Testis (tissue), 3 donors: Measurements from ENCODE around the gene PAX7. TPM values are rescaled to one million over a fixed set of nuclear protein-coding genes. Genes with fewer than 3 reads are reported as not detected.

ENCODE experiments used
- DNase-seq: peaks from one replicate; pipeline ENCODE4 v3.0.0-alpha.2; 2019
- H3K27ac ChIP-seq, 2 donors: fragments of 200-600 bp; sonication (generic); one replicate each; pipeline ENCODE4 v1.5.1; 2019
- H3K27me3 ChIP-seq: fragments of 200-600 bp; sonication (generic); one replicate; pipeline ENCODE4 v1.5.1; 2019
- H3K36me3 ChIP-seq: fragments of 200-600 bp; sonication (generic); one replicate; pipeline ENCODE4 v1.5.1; 2017; ENCODE audit warnings: low read depth; ENCODE audit errors: missing control alignments
- H3K4me1 ChIP-seq: fragments of 200-600 bp; sonication (generic); one replicate; pipeline ENCODE4 v1.5.1; 2019
- H3K4me3 ChIP-seq, 2 donors: fragments of 200-600 bp; sonication (generic); one replicate each; pipeline ENCODE4 v1.5.1; 2017 to 2019
- H3K9me3 ChIP-seq: fragments of 200-600 bp; sonication (generic); one replicate; pipeline ENCODE4 v1.5.1; 2017
- POLR2A ChIP-seq: fragments of 450-650 bp; IDR thresholded peaks from one replicate; pipeline ENCODE4 v1.6.1; 2017; ENCODE audit warnings: antibody characterized with exemption, mild to moderate bottlenecking, moderate library complexity
- WGBS, 2 donors: methylation state at CpG; one replicate each; pipeline ENCODE4 v1.1.5; 2018; 5-methylcytosine and 5-hydroxymethylcytosine counted together
- intact Hi-C: fragments of 100-400 bp; cut with DNase I; formaldehyde crosslinking; loops from one replicate; pipeline ENCODE4 v1.15.1; 2023; ENCODE audit warnings: low total_unique reads
- polyA plus RNA-seq: library from polyadenylated mRNA; stranded (reverse); fragments of 350-450 nt; fragmentation: Illumina TruSeq; extraction: RNeasy Lipid Tissue Mini Kit (QIAGEN cat#74804); gene quantifications from one replicate; pipeline ENCODE4 v1.2.3, GENCODE V29; 2014; ENCODE audit warnings: low read depth, low replicate concordance; ENCODE audit not compliant: insufficient read depth
- total RNA-seq, 2 donors: library from RNA; depleted of rRNA; stranded (reverse); fragments of >200 nt; gene quantifications; one replicate each; pipeline ENCODE4 v1.2.3, GENCODE V29; 2016
- TF ChIP-seq, protein P1 (sequence below), 3 experiments: fragments of 450-650 bp in 2 of 3; fragments of 200-600 bp in 1 of 3; sonication (generic) in 1 of 3; IDR thresholded peaks; one replicate each; pipeline ENCODE4 v1.5.1; 2016 to 2019; ENCODE audit warnings: antibody characterized with exemption in 3 of 3, mild to moderate bottlenecking in 2 of 3, moderate library complexity in 1 of 3

The PAX7 gene
- total and polyA plus RNA-seq, 3 donors from 2014 or later = 0.16 to 0.37 (median 0.18) TPM

DNA sequence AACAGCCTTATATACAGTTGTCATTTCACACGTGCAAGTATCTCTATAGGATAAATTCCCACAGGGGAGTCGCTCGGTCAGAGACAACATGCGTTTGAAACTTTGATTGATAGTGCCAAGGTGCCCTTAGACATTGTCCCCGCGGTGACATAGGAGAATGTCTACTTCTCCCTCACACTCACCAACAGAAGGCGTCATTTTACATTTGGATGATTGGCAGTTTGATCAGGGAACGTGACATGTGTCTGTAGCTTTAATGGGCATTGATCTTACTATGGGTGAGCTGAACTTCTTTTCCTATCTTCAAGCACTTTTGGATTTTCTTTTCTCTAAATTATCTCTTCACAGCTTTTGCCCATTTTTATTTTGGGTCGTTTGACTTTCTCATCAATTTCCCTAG is 42.6 kb upstream of the PAX7 start:
- peaks cover 8% of the 10 kb centered on the region for H3K4me1 ChIP-seq
- H3K4me3 ChIP-seq = no peak overlapping the region
- no peaks in the 10 kb centered on the region for H3K36me3 ChIP-seq
- intact Hi-C loops = no loop called here
- DNase-seq = no peak
- no peaks in the 10 kb centered on the region for H3K27me3 ChIP-seq
- H3K9me3 ChIP-seq = no peaks in the 10 kb centered on the region
- 58 to 64% methylated on average over 9 of the region's 9 CpGs for WGBS, 2 donors
- no peak overlapping the region for H3K27ac ChIP-seq
- TF ChIP-seq, protein P1, sequence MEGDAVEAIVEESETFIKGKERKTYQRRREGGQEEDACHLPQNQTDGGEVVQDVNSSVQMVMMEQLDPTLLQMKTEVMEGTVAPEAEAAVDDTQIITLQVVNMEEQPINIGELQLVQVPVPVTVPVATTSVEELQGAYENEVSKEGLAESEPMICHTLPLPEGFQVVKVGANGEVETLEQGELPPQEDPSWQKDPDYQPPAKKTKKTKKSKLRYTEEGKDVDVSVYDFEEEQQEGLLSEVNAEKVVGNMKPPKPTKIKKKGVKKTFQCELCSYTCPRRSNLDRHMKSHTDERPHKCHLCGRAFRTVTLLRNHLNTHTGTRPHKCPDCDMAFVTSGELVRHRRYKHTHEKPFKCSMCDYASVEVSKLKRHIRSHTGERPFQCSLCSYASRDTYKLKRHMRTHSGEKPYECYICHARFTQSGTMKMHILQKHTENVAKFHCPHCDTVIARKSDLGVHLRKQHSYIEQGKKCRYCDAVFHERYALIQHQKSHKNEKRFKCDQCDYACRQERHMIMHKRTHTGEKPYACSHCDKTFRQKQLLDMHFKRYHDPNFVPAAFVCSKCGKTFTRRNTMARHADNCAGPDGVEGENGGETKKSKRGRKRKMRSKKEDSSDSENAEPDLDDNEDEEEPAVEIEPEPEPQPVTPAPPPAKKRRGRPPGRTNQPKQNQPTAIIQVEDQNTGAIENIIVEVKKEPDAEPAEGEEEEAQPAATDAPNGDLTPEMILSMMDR (IDR thresholded peaks at IDR 0.05) = no peak
- TF ChIP-seq POLR2A = no peak

DNA sequence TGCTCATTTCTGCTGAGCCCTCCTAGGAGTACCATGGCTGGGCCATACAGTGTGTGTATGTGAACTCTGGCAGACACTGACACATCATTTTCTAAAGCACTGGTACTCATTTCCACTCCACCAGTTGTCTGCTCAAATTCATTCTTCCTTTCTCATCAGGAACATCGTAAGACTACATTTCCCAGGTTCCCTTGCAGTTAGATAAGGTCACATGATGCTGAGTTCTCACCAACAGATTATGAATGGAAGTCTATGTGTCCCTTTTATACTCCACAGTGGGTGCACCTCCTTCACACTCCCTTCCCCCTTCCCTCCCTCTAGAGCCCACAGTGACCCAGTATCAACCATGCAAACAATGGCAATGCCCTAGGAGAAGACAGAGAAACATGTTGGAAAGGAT is 38.3 kb upstream of the PAX7 start:
- DNase-seq = no peak
- Histone ChIP-seq H3K27ac (no peak overlapping the region), H3K4me1 (no peaks in the 10 kb centered on the region), H3K27me3 (no peaks in the 10 kb centered on the region), H3K36me3 (no peaks in the 10 kb centered on the region), H3K4me3 (no peak overlapping the region), H3K9me3 (no peaks in the 10 kb centered on the region)
- TF ChIP-seq POLR2A = no peak
- TF ChIP-seq, protein P1 (IDR thresholded peaks at IDR 0.05) = no peak
- WGBS, 2 donors = 79 to 93% methylated on average over 1 of the region's 1 CpG
- intact Hi-C loops = no loop called here

DNA sequence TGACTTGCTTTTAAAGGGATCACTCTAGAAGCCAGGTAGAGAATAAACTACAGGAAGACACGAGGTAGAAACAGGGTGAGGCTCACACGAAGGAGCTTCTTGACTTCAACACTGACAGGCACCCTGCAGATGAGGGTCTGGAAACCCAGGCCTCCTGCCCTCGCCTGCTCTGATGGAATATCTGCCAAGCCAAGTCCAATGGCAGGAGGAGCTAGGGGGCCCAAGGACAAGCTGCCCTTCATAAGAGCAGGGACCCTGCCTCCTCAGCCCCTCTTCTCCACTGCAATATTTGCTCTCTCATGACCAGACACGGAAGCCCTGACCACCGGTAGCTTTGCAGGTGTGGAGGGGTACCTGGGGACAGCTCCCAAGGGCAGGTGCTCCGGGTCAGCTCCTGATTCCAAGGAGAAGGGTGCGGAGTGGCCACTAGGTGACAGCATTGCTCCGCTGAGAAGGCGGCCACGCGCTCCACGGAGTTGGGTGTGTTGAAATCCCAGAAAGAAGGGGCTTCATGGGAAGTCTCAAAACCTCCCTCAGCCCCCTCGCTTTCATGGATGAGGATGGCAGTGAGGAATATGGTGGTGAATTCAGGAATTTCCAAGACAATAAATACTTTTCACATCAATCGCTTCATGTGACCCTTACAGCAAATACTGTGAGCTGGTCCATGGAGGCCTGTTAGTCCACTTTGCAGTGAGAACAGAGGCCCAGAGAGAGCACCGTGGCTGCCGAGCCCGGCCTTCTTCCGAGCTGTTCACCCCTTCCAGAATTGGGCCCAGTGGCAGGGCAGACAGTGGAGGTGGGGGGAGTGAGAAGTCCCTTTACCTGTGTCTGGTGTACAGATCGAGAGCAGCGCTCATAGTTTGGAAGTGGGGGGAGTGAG is 33.2 kb upstream of the PAX7 start:
- Histone ChIP-seq H3K4me1 (no peaks in the 10 kb centered on the region), H3K27me3 (no peaks in the 10 kb centered on the region), H3K4me3 (no peak overlapping the region), H3K27ac (no peak overlapping the region), H3K36me3 (no peaks in the 10 kb centered on the region), H3K9me3 (no peaks in the 10 kb centered on the region)
- intact Hi-C loops = loop anchor here (5.0 kb wide), 1 partner anchor 280 kb away; no protein-coding TSS in a partner anchor
- WGBS, 2 donors = 38 to 58% methylated on average over 13 to 20 of the region's 20 CpGs
- TF ChIP-seq, protein P1 (IDR thresholded peaks at IDR 0.05) = peak; percentile 73 to 95 (median 88)
- no peak for TF ChIP-seq POLR2A
- DNase-seq = peak; percentile 69

DNA sequence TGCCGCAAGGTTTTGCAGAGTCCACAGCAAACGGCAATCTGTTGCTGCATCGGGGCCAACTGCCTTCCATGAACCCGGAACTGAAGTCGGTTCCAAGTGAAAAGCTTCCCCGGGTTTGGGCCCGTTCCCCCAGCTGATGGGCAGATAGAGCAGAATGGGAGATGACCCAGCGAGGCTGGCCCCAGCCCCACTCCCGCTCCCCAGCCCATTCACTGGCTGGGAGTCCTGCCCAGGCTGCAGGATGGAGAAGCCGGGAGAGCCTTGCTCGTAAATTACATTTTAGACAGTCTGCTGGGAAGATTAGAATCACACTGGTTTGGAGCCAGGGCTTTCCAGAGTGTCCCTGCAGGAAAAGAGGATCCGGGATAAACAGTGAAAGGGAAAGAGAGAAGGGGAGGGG is 31.6 kb upstream of the PAX7 start:
- Histone ChIP-seq H3K9me3 (no peaks in the 10 kb centered on the region), H3K36me3 (no peaks in the 10 kb centered on the region), H3K4me1 (no peaks in the 10 kb centered on the region), H3K27ac (no peak overlapping the region), H3K4me3 (no peak overlapping the region), H3K27me3 (no peaks in the 10 kb centered on the region)
- intact Hi-C loops = loop anchor here (5.0 kb wide), 1 partner anchor 278 kb away; no protein-coding TSS in a partner anchor
- DNase-seq = no peak
- no peak for TF ChIP-seq POLR2A
- TF ChIP-seq, protein P1 (IDR thresholded peaks at IDR 0.05) = no peak
- 39 to 44% methylated on average over 6 to 12 of the region's 12 CpGs for WGBS, 2 donors
